RWPE2 (cell line): ENCODE measurements around the gene ATAD3B.
"Not testable (repeated sequence)": the region's sequence is repeated elsewhere in the genome, so short reads cannot be mapped to it uniquely, and the experiment has no call there.

Experiments used
- ATAC-seq: fragments of 200-7000 bp; cut with Tn5 transposase; 3 replicates; pipeline ENCODE4 v1.9.1; 2021; ENCODE audit warnings: low read depth
- DNase-seq: peaks from one replicate; pipeline ENCODE4 v3.0.0-alpha.2; 2020; ENCODE audit warnings: low spot score
- H3K27ac ChIP-seq: fragments of 450-650 bp; 2 replicates; pipeline ENCODE4 v1.5.1; 2017; ENCODE audit warnings: mild to moderate bottlenecking; ENCODE audit not compliant: poor library complexity, severe bottlenecking
- H3K27me3 ChIP-seq: fragments of 250-450 bp; sonication (Bioruptor Pico); 2 replicates; pipeline ENCODE4 v1.5.1; 2021; ENCODE audit warnings: mild to moderate bottlenecking, moderate library complexity; ENCODE audit not compliant: insufficient read depth, poor library complexity, severe bottlenecking
- H3K36me3 ChIP-seq: fragments of 250-450 bp; sonication (Bioruptor Pico); 2 replicates; pipeline ENCODE4 v1.5.1; 2020; ENCODE audit warnings: low read depth, mild to moderate bottlenecking, moderate library complexity
- H3K4me1 ChIP-seq: fragments of 250-450 bp; sonication (Bioruptor Pico); 2 replicates; pipeline ENCODE4 v1.5.1; 2021; ENCODE audit warnings: mild to moderate bottlenecking, moderate library complexity; ENCODE audit not compliant: insufficient read depth, poor library complexity, severe bottlenecking
- H3K4me3 ChIP-seq: fragments of 250-450 bp; sonication (Bioruptor Pico); 2 replicates; pipeline ENCODE4 v1.5.1; 2021; ENCODE audit warnings: mild to moderate bottlenecking, moderate library complexity; ENCODE audit not compliant: severe bottlenecking
- H3K9me3 ChIP-seq: fragments of 250-450 bp; sonication (Bioruptor Pico); 2 replicates; pipeline ENCODE4 v1.5.1; 2021; ENCODE audit warnings: mild to moderate bottlenecking, moderate library complexity; ENCODE audit not compliant: severe bottlenecking
- CTCF ChIP-seq: fragments of 450-650 bp; IDR thresholded peaks from one replicate; pipeline ENCODE4 v1.5.1; 2017; ENCODE audit warnings: mild to moderate bottlenecking, moderate library complexity; ENCODE audit not compliant: poor library complexity, severe bottlenecking

ATAD3B gene

GRCh38 chr1:1442069-1442770 is 29.3 kb upstream of the ATAD3B start:
- Histone ChIP-seq H3K27ac (no peak overlapping the region), H3K27me3 (no peaks in the 10 kb centered on the region), H3K9me3 (no peaks in the 10 kb centered on the region), H3K36me3 (no peaks in the 10 kb centered on the region), H3K4me3 (no peak overlapping the region), H3K4me1 (no peaks in the 10 kb centered on the region)
- DNase-seq, result no peak
- TF ChIP-seq CTCF, result no peak
- ATAC-seq, result no peak

DNA sequence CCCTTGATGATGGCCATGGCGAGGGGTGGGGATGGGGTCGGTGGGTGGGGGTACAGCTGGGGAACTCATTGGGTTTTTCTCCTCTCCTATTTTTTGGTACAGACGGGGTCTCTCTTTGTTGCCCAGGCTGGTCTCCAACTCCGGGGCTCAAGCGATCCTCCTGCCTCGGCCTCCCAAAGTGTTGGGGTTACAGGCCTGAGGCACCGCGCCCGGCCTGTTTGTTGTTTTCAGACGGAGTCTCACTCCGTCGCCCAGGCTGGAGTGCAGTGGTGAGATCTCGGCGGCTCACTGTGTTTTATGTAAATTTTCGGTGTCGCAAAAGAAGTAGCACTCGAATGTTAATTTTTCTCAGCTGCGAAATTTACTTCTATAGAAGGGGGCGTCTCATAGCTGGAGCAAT is 24.9 kb upstream of the ATAD3B start:
- not testable (repeated sequence) for H3K9me3 ChIP-seq, H3K27ac ChIP-seq, H3K36me3 ChIP-seq, H3K4me3 ChIP-seq, ATAC-seq, DNase-seq, H3K27me3 ChIP-seq, H3K4me1 ChIP-seq

GRCh38 chr1:1449099-1449739 is 22.3 kb upstream of the ATAD3B start, which contains the start of gene ATAD3C:
Gene ATAD3C, plus strand, starts transcription at chr1:1449689. Its CDS starts 995 bp downstream, at chr1:1450684.
- H3K27ac ChIP-seq, result no peak within 1 kb of the TSS
- no peak within 1 kb of the TSS for H3K4me3 ChIP-seq
- no peaks in the 10 kb centered on the region for H3K27me3 ChIP-seq
- H3K4me1 ChIP-seq, result no peaks in the 10 kb centered on the region
- ATAC-seq, result no peak
- no peaks in the 10 kb centered on the region for H3K9me3 ChIP-seq
- H3K36me3 ChIP-seq, result no peaks in the 10 kb centered on the region
- DNase-seq, result no peak
- no peak for TF ChIP-seq CTCF

- H3K27me3 ChIP-seq, H3K27ac ChIP-seq, ATAC-seq, H3K4me3 ChIP-seq, H3K4me1 ChIP-seq, DNase-seq, H3K36me3 ChIP-seq, H3K9me3 ChIP-seq: not testable (repeated sequence)
Measured at GRCh38 chr1:1450616-1451015, 20.9 kb upstream of the ATAD3B start.

DNA sequence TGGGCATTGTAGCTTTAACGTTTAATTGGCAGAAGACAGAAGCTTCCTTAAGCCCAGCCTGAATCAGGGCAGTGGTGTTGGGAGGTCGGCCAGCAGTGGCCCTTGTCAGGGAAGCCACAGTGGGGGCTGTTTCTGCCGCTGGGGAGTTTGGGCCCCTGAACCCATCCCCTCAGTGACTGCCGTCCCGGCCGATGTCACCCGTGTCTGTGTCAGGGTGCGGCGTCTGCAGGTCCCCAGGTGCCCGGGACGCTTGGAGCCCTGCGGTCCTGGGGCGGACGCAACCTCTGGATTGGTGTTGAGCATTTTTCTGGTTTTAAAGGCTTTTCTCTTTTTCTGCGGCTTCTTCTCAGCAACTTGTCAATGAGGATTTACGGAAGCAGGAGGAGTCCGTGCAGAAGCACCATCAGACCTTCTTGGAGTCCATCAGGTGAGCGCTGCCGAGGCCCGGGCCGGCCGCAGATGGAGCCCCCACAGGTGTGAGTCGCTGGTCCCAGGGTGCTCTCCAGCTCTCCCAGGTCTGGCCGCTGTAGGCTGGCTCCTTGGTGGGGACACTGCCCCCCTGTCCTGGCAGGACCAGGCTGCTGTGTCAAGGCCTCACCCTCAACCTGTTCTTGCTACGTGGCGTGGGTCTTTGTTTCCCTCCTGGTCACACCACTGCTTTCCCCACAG is 19.7 kb upstream of the ATAD3B start:
- no peak for ATAC-seq
- no peaks in the 10 kb centered on the region for H3K4me1 ChIP-seq
- H3K27me3 ChIP-seq, result no peaks in the 10 kb centered on the region
- no peaks in the 10 kb centered on the region for H3K9me3 ChIP-seq
- DNase-seq, result no peak
- no peak overlapping the region for H3K27ac ChIP-seq
- TF ChIP-seq CTCF, result no peak
- H3K4me3 ChIP-seq, result no peak overlapping the region
- H3K36me3 ChIP-seq, result no peaks in the 10 kb centered on the region

DNA sequence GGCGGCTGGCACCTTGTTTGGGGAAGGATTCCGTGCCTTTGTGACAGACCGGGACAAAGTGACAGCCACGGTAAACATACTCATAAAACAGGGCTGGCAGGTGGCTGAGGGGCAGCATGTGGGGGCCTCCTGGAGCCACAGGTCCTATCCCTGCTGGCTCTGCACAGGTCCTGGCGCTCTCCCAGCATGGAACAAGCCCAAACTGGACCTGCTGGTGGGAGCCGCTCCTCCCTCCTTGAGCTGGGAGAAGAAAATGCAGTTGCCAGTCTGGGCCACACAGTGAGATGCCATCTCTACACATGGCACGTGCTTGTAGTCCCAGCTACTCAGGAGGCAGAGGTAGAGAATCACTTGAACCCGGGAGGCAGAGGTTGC is 19.2 kb upstream of the ATAD3B start:
- H3K4me1 ChIP-seq, H3K27me3 ChIP-seq, H3K36me3 ChIP-seq, H3K9me3 ChIP-seq, DNase-seq, H3K27ac ChIP-seq, H3K4me3 ChIP-seq: not testable (repeated sequence)
- ATAC-seq, result peak; percentile 29; the same call in 1 of the 3 replicates
